Liver (tissue), 9 donors: ENCODE results near the gene ALK. TPM values are rescaled to one million over a fixed set of nuclear protein-coding genes. Genes with fewer than 3 reads are reported as not detected.

ENCODE experiments used
- DNase-seq: peaks from one replicate; pipeline ENCODE4 v3.0.0-alpha.2; 2017; ENCODE audit warnings: low spot score
- H3K27ac ChIP-seq, 2 donors: one replicate each; pipeline ENCODE4 v1.7.0; 2013; ENCODE audit warnings: inconsistent platforms in 2 of 2, low read length in 2 of 2, control low read depth in 1 of 2, low read depth in 1 of 2, mild to moderate bottlenecking in 1 of 2
- H3K27me3 ChIP-seq, 4 donors: one replicate each; pipeline versions ENCODE4 v1.6.1 to v1.7.0; 2013; ENCODE audit warnings: low read length in 3 of 4, inconsistent platforms in 1 of 4, mild to moderate bottlenecking in 1 of 4, moderate library complexity in 1 of 4; ENCODE audit not compliant: control insufficient read depth in 4 of 4, insufficient read depth in 4 of 4
- H3K36me3 ChIP-seq, 4 donors: one replicate each; pipeline versions ENCODE4 v1.6.1 to v1.7.0; 2013; ENCODE audit warnings: low read length in 3 of 4, mild to moderate bottlenecking in 3 of 4, low read depth in 1 of 4, moderate library complexity in 1 of 4; ENCODE audit not compliant: control insufficient read depth in 4 of 4, insufficient read depth in 3 of 4
- H3K4me1 ChIP-seq, 4 donors: one replicate each; pipeline versions ENCODE4 v1.6.1 to v1.7.0; 2013; ENCODE audit warnings: low read length in 3 of 4, mild to moderate bottlenecking in 3 of 4, moderate library complexity in 1 of 4; ENCODE audit not compliant: control insufficient read depth in 4 of 4, insufficient read depth in 4 of 4
- H3K4me3 ChIP-seq, 3 donors: one replicate each; pipeline versions ENCODE4 v1.6.1 to v1.7.0; 2013; ENCODE audit warnings: low read length in 3 of 3, control low read depth in 1 of 3, low read depth in 1 of 3, mild to moderate bottlenecking in 1 of 3
- H3K9ac ChIP-seq, 2 donors: one replicate each; pipeline ENCODE4 v1.7.0; 2013; ENCODE audit warnings: low read length in 2 of 2, mild to moderate bottlenecking in 2 of 2, moderate library complexity in 2 of 2, control low read depth in 1 of 2, low read depth in 1 of 2
- H3K9me3 ChIP-seq, 4 donors: one replicate each; pipeline versions ENCODE4 v1.6.1 to v1.7.0; 2013; ENCODE audit warnings: low read length in 3 of 4; ENCODE audit not compliant: control insufficient read depth in 4 of 4
- FOXA1 ChIP-seq: IDR thresholded peaks from 2 replicates; pipeline ENCODE4 v1.6.1; 2016; ENCODE audit warnings: antibody characterized with exemption
- FOXA2 ChIP-seq: IDR thresholded peaks from 2 replicates; pipeline ENCODE4 v1.6.1; 2016; ENCODE audit warnings: antibody characterized with exemption
- HNF4A ChIP-seq, 2 donors: conservative IDR thresholded peaks; 2 replicates each; pipeline ENCODE4 v1.6.1; 2016; ENCODE audit warnings: antibody characterized with exemption in 2 of 2, mild to moderate bottlenecking in 2 of 2
- HNF4G ChIP-seq: IDR thresholded peaks from 2 replicates; pipeline ENCODE4 v1.6.1; 2016; ENCODE audit warnings: antibody characterized with exemption
- JUND ChIP-seq, 2 donors: IDR thresholded peaks; 2 replicates each; pipeline ENCODE4 v1.6.1; 2016; ENCODE audit warnings: antibody characterized with exemption in 2 of 2
- NR2F2 ChIP-seq: IDR thresholded peaks from 2 replicates; pipeline ENCODE4 v1.6.1; 2016; ENCODE audit warnings: antibody characterized with exemption
- REST ChIP-seq: IDR thresholded peaks from 2 replicates; pipeline ENCODE4 v1.6.1; 2016; ENCODE audit warnings: antibody characterized with exemption, mild to moderate bottlenecking
- RXRA ChIP-seq, 2 donors: IDR thresholded peaks; 2 replicates each; pipeline ENCODE4 v1.6.1; 2017 to 2018; ENCODE audit warnings: antibody characterized with exemption in 2 of 2, mild to moderate bottlenecking in 1 of 2
- SP1 ChIP-seq: IDR thresholded peaks from 2 replicates; pipeline ENCODE4 v1.6.1; 2018; ENCODE audit warnings: antibody characterized with exemption, mild to moderate bottlenecking
- TAF1 ChIP-seq: conservative IDR thresholded peaks from 2 replicates; pipeline ENCODE4 v1.6.1; 2016; ENCODE audit warnings: antibody characterized with exemption, mild to moderate bottlenecking
- WGBS: extraction: QIAGEN DNeasy Blood & Tissue Kit; methylation state at CpG from one replicate; pipeline ENCODE4 v1.1.7; 2013; 5-methylcytosine and 5-hydroxymethylcytosine counted together
- polyA plus RNA-seq, 2 donors: library from polyadenylated mRNA; stranded (reverse) in 1 of 2; unstranded in 1 of 2; fragments of 200-250 nt in 1 of 2; fragments of >200 nt in 1 of 2; fragmentation: Nextera tagmentation in 1 of 2; extraction: Ambion mirVana in 1 of 2; gene quantifications; one replicate each; pipeline versions ENCODE4 v1.2.1 to v1.2.3, GENCODE V29; 2013 to 2015
- total RNA-seq, 2 donors: library from RNA; depleted of rRNA; stranded (reverse); fragments of >200 nt; gene quantifications; one replicate each; pipeline ENCODE4 v1.2.3, GENCODE V29; 2014
- TF ChIP-seq, protein P1 (sequence below): IDR thresholded peaks from 2 replicates; pipeline ENCODE4 v1.6.1; 2016; ENCODE audit warnings: antibody characterized with exemption
- TF ChIP-seq, protein P2 (sequence below): IDR thresholded peaks from 2 replicates; pipeline ENCODE4 v1.6.1; 2016; ENCODE audit warnings: antibody characterized with exemption
- donor health status: healthy.
- donor health status: healthy.
- donor health status: healthy.
- donor health status: healthy.
- donor health status: healthy.

ALK gene
- total and polyA plus RNA-seq, 4 donors: under 0.01 TPM; not detected in 3

- Histone ChIP-seq H3K4me1 (no peaks in the 10 kb centered on the region), H3K27me3 (peaks cover 0 to 3% (median 1%) of the 10 kb centered on the region in 4 donors), H3K27ac (no peak overlapping the region), H3K9me3 (no peaks in the 10 kb centered on the region), H3K36me3 (no peaks in the 10 kb centered on the region), H3K4me3 (no peak overlapping the region), H3K9ac (no peak overlapping the region)
- no peak for DNase-seq
- TF ChIP-seq NR2F2 (no peak), JUND (IDR thresholded peaks at IDR 0.05) (no peak)
- WGBS: 15% methylated on average over 3 of the region's 3 CpGs
Measured at GRCh38 chr2:29900971-29901633, 20.3 kb downstream of the ALK start.

- Histone ChIP-seq H3K4me3 (no peak overlapping the region), H3K9ac (no peak overlapping the region), H3K27ac (no peak overlapping the region), H3K9me3 (no peaks in the 10 kb centered on the region), H3K4me1 (no peaks in the 10 kb centered on the region), H3K36me3 (no peaks in the 10 kb centered on the region), H3K27me3 (peaks cover 0 to 3% (median 0%) of the 10 kb centered on the region in 4 donors)
- DNase-seq: no peak
- WGBS: 39% methylated on average over 5 of the region's 5 CpGs
- no peak for TF ChIP-seq REST
- no peak for TF ChIP-seq HNF4G
- TF ChIP-seq TAF1: no peak
- TF ChIP-seq, protein P1, sequence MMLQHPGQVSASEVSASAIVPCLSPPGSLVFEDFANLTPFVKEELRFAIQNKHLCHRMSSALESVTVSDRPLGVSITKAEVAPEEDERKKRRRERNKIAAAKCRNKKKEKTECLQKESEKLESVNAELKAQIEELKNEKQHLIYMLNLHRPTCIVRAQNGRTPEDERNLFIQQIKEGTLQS: no peak
- no peak for TF ChIP-seq HNF4A (conservative IDR thresholded peaks at IDR 0.05)
- TF ChIP-seq, protein P2, sequence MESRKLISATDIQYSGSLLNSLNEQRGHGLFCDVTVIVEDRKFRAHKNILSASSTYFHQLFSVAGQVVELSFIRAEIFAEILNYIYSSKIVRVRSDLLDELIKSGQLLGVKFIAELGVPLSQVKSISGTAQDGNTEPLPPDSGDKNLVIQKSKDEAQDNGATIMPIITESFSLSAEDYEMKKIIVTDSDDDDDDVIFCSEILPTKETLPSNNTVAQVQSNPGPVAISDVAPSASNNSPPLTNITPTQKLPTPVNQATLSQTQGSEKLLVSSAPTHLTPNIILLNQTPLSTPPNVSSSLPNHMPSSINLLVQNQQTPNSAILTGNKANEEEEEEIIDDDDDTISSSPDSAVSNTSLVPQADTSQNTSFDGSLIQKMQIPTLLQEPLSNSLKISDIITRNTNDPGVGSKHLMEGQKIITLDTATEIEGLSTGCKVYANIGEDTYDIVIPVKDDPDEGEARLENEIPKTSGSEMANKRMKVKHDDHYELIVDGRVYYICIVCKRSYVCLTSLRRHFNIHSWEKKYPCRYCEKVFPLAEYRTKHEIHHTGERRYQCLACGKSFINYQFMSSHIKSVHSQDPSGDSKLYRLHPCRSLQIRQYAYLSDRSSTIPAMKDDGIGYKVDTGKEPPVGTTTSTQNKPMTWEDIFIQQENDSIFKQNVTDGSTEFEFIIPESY: no peak
- no peak for TF ChIP-seq FOXA1
- no peak for TF ChIP-seq RXRA (IDR thresholded peaks at IDR 0.05)
- TF ChIP-seq SP1: no peak
- no peak for TF ChIP-seq FOXA2
- TF ChIP-seq JUND (IDR thresholded peaks at IDR 0.05): no peak
Measured at GRCh38 chr2:29898999-29899398, 22.4 kb downstream of the ALK start.
